ENCODE results near the gene MYO9A.
"Not testable (repeated sequence)": the region's sequence is repeated elsewhere in the genome, so short reads cannot be mapped to it uniquely, and the experiment has no call there.

Gene MYO9A

GRCh38 chr15:72006382-72006781, 111.6 kb downstream of the MYO9A start:
- Histone ChIP-seq H3K9ac (ENCODE audit: low read length) (no peak overlapping the region), H3K36me3 (ENCODE audit: control insufficient read depth, insufficient read depth, low read length) (no peaks in the 10 kb centered on the region), H3K4me1 (ENCODE audit: control insufficient read depth, insufficient read depth, low read length) (no peaks in the 10 kb centered on the region), H3K27ac (ENCODE audit: low read depth, low read length) (no peak overlapping the region), H3K27me3 (ENCODE audit: control insufficient read depth, insufficient read depth, low read length) (no peaks in the 10 kb centered on the region), H3K4me3 (ENCODE audit: low read length) (no peak overlapping the region)

DNA sequence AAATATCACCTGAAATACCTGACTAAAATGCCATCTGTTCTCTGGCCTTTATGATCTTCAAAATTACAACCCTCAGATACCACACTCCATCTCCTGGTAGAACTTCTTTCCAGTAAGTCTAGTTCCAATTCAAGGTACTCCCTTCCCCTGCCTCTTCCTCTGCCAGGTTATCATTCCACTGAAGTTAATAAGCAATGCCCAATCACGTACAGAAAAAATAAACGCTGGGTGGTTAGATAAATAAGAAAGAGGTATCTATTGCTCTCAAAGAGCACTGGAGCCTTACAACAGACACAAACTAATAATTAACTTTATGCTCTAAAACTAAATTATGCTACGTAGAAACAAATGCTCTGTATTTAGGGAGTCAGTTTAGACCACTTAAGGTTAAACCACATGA, 112.5 kb downstream of the MYO9A start:
- Histone ChIP-seq H3K9ac (ENCODE audit: low read length) (no peak overlapping the region), H3K4me3 (ENCODE audit: low read length) (no peak overlapping the region), H3K4me1 (ENCODE audit: control insufficient read depth, insufficient read depth, low read length) (no peaks in the 10 kb centered on the region), H3K27me3 (ENCODE audit: control insufficient read depth, insufficient read depth, low read length) (no peaks in the 10 kb centered on the region), H3K27ac (ENCODE audit: low read depth, low read length) (no peak overlapping the region), H3K36me3 (ENCODE audit: control insufficient read depth, insufficient read depth, low read length) (no peaks in the 10 kb centered on the region)

- no peaks in the 10 kb centered on the region for H3K27me3 ChIP-seq (ENCODE audit: control insufficient read depth, insufficient read depth, low read length)
- no peak overlapping the region for H3K27ac ChIP-seq (ENCODE audit: low read depth, low read length)
- no peaks in the 10 kb centered on the region for H3K36me3 ChIP-seq (ENCODE audit: control insufficient read depth, insufficient read depth, low read length)
- H3K9ac ChIP-seq (ENCODE audit: low read length), result no peak overlapping the region
- no peaks in the 10 kb centered on the region for H3K4me1 ChIP-seq (ENCODE audit: control insufficient read depth, insufficient read depth, low read length)
- H3K4me3 ChIP-seq (ENCODE audit: low read length), result no peak overlapping the region
These were observed 118.1 kb downstream of the MYO9A start for GRCh38 chr15:71999807-72000206.

DNA sequence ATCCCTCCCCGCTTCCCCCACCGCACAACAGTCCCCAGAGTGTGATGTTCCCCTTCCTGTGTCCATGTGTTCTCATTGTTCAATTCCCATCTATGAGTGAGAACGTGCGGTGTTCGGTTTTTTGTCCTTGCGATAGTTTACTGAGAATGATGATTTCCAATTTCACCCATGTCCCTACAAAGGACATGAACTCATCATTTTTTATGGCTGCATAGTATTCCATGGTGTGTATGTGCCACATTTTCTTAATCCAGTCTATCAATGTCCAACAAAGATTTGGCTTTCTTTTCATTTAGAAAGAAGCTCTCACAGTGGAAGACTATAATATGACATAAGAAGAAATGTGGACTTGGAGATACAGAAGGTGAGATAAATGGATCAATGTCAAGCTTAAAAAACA, 119.2 kb downstream of the MYO9A start:
- not testable (repeated sequence) for H3K4me1 ChIP-seq (ENCODE audit: control insufficient read depth, insufficient read depth, low read length); H3K4me3 ChIP-seq (ENCODE audit: low read length); H3K27ac ChIP-seq (ENCODE audit: low read depth, low read length); H3K27me3 ChIP-seq (ENCODE audit: control insufficient read depth, insufficient read depth, low read length); H3K36me3 ChIP-seq (ENCODE audit: control insufficient read depth, insufficient read depth, low read length); H3K9ac ChIP-seq (ENCODE audit: low read length)

GRCh38 chr15:71997691-71998090, 120.3 kb downstream of the MYO9A start:
- no peak overlapping the region for H3K4me3 ChIP-seq (ENCODE audit: low read length)
- H3K4me1 ChIP-seq (ENCODE audit: control insufficient read depth, insufficient read depth, low read length), result no peaks in the 10 kb centered on the region
- H3K27ac ChIP-seq (ENCODE audit: low read depth, low read length), result no peak overlapping the region
- no peak overlapping the region for H3K9ac ChIP-seq (ENCODE audit: low read length)
- H3K27me3 ChIP-seq (ENCODE audit: control insufficient read depth, insufficient read depth, low read length), result no peaks in the 10 kb centered on the region
- H3K36me3 ChIP-seq (ENCODE audit: control insufficient read depth, insufficient read depth, low read length), result no peaks in the 10 kb centered on the region

DNA sequence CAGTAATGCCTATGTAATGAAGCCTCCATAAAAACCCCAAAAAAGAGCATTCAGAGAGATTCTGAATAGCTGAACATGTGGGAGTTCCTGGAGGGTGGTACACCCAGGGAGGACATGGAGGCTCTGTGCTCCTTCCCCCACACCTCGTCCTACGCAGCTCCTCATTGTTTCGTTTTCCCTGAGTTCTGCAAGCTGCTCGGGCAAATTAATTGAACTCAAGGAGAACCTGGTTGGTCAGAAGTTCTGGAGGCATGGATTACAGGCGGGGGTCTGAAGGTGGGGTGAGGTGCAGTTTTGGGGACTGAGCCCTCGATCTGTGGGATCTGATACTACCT, 142.2 kb downstream of the MYO9A start:
- Histone ChIP-seq H3K27me3 (ENCODE audit: control insufficient read depth, insufficient read depth, low read length) (no peaks in the 10 kb centered on the region), H3K9ac (ENCODE audit: low read length) (no peak overlapping the region), H3K4me1 (ENCODE audit: control insufficient read depth, insufficient read depth, low read length) (no peaks in the 10 kb centered on the region), H3K4me3 (ENCODE audit: low read length) (no peak overlapping the region), H3K36me3 (ENCODE audit: control insufficient read depth, insufficient read depth, low read length) (no peaks in the 10 kb centered on the region), H3K27ac (ENCODE audit: low read depth, low read length) (no peak overlapping the region)

- H3K4me3 ChIP-seq (ENCODE audit: low read length), result no peak overlapping the region
- H3K9ac ChIP-seq (ENCODE audit: low read length), result no peak overlapping the region
- no peaks in the 10 kb centered on the region for H3K4me1 ChIP-seq (ENCODE audit: control insufficient read depth, insufficient read depth, low read length)
- no peaks in the 10 kb centered on the region for H3K27me3 ChIP-seq (ENCODE audit: control insufficient read depth, insufficient read depth, low read length)
- no peak overlapping the region for H3K27ac ChIP-seq (ENCODE audit: low read depth, low read length)
- no peaks in the 10 kb centered on the region for H3K36me3 ChIP-seq (ENCODE audit: control insufficient read depth, insufficient read depth, low read length)
These were observed 143.7 kb downstream of the MYO9A start for GRCh38 chr15:71974211-71974610.

DNA sequence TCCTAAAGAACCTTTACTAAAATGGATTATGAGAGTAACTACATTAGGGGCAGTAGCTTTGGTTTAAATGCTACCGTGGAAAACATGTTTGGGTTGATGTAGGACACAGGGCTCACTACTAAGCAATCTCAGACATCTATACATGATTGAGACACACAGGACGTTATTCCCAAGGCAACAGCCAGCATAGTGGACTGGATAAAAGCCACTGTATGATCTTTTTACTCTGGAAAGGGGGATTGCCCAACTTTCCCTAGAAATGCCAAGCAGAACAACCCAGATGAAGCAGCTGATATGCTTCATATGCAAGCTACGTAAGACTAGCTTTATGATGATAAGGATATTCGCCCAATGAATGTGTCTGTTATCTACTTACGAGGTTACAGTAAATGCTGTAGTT, 144.6 kb downstream of the MYO9A start:
- Histone ChIP-seq H3K27me3 (ENCODE audit: control insufficient read depth, insufficient read depth, low read length) (no peaks in the 10 kb centered on the region), H3K9ac (ENCODE audit: low read length) (no peak overlapping the region), H3K4me3 (ENCODE audit: low read length) (no peak overlapping the region), H3K36me3 (ENCODE audit: control insufficient read depth, insufficient read depth, low read length) (no peaks in the 10 kb centered on the region), H3K27ac (ENCODE audit: low read depth, low read length) (no peak overlapping the region), H3K4me1 (ENCODE audit: control insufficient read depth, insufficient read depth, low read length) (no peaks in the 10 kb centered on the region)

- Histone ChIP-seq H3K36me3 (ENCODE audit: control insufficient read depth, insufficient read depth, low read length) (no peaks in the 10 kb centered on the region), H3K4me3 (ENCODE audit: low read length) (no peak overlapping the region), H3K4me1 (ENCODE audit: control insufficient read depth, insufficient read depth, low read length) (no peaks in the 10 kb centered on the region), H3K9ac (ENCODE audit: low read length) (no peak overlapping the region), H3K27me3 (ENCODE audit: control insufficient read depth, insufficient read depth, low read length) (no peaks in the 10 kb centered on the region), H3K27ac (ENCODE audit: low read depth, low read length) (no peak overlapping the region)
These were observed 146.0 kb downstream of the MYO9A start for GRCh38 chr15:71971905-71972304.

DNA sequence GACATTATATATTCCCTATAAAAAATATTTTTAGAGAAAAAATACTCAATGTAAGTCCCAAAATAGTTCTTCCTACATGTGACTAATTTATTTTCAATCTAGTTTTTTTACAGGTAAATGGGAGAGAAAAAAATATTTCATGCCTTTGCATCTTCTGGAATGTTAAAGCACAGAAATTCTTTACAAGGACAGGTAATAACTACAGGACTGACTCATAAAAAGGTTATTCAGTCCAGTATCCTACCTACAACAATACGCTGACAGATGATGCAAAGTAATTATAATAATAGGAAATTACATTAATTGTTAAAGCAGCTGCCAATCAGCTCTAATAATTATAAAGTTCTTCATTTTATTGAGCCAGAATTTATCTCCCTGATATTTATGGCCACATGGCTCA, 147.5 kb downstream of the MYO9A start:
- no peaks in the 10 kb centered on the region for H3K27me3 ChIP-seq (ENCODE audit: control insufficient read depth, insufficient read depth, low read length)
- H3K27ac ChIP-seq (ENCODE audit: low read depth, low read length), result no peak overlapping the region
- H3K4me3 ChIP-seq (ENCODE audit: low read length), result no peak overlapping the region
- no peaks in the 10 kb centered on the region for H3K36me3 ChIP-seq (ENCODE audit: control insufficient read depth, insufficient read depth, low read length)
- H3K4me1 ChIP-seq (ENCODE audit: control insufficient read depth, insufficient read depth, low read length), result no peaks in the 10 kb centered on the region
- H3K9ac ChIP-seq (ENCODE audit: low read length), result no peak overlapping the region

- no peaks in the 10 kb centered on the region for H3K36me3 ChIP-seq (ENCODE audit: control insufficient read depth, insufficient read depth, low read length)
- no peaks in the 10 kb centered on the region for H3K27me3 ChIP-seq (ENCODE audit: control insufficient read depth, insufficient read depth, low read length)
- H3K4me1 ChIP-seq (ENCODE audit: control insufficient read depth, insufficient read depth, low read length), result no peaks in the 10 kb centered on the region
- no peak overlapping the region for H3K9ac ChIP-seq (ENCODE audit: low read length)
- no peak overlapping the region for H3K4me3 ChIP-seq (ENCODE audit: low read length)
- H3K27ac ChIP-seq (ENCODE audit: low read depth, low read length), result no peak overlapping the region
These were observed 155.4 kb downstream of the MYO9A start for GRCh38 chr15:71962537-71962936.

- no peaks in the 10 kb centered on the region for H3K36me3 ChIP-seq (ENCODE audit: control insufficient read depth, insufficient read depth, low read length)
These were observed 160.9 kb downstream of the MYO9A start for GRCh38 chr15:71957026-71957425.

GRCh38 chr15:71951134-71951533, 166.8 kb downstream of the MYO9A start:
- no peaks in the 10 kb centered on the region for H3K4me1 ChIP-seq (ENCODE audit: control insufficient read depth, insufficient read depth, low read length)
- H3K9ac ChIP-seq (ENCODE audit: low read length), result no peak overlapping the region
- H3K27me3 ChIP-seq (ENCODE audit: control insufficient read depth, insufficient read depth, low read length), result no peaks in the 10 kb centered on the region
- H3K4me3 ChIP-seq (ENCODE audit: low read length), result no peak overlapping the region
- no peak overlapping the region for H3K27ac ChIP-seq (ENCODE audit: low read depth, low read length)
- peaks cover 2% of the 10 kb centered on the region for H3K36me3 ChIP-seq (ENCODE audit: control insufficient read depth, insufficient read depth, low read length)

More at GRCh38 chr15:71957026-71957425, 160.9 kb downstream of the MYO9A start:
- no peaks in the 10 kb centered on the region for H3K27me3 ChIP-seq (ENCODE audit: control insufficient read depth, insufficient read depth, low read length)
- H3K27ac ChIP-seq (ENCODE audit: low read depth, low read length), result no peak overlapping the region
- no peak overlapping the region for H3K9ac ChIP-seq (ENCODE audit: low read length)
- no peaks in the 10 kb centered on the region for H3K4me1 ChIP-seq (ENCODE audit: control insufficient read depth, insufficient read depth, low read length)
- no peak overlapping the region for H3K4me3 ChIP-seq (ENCODE audit: low read length)

DNA sequence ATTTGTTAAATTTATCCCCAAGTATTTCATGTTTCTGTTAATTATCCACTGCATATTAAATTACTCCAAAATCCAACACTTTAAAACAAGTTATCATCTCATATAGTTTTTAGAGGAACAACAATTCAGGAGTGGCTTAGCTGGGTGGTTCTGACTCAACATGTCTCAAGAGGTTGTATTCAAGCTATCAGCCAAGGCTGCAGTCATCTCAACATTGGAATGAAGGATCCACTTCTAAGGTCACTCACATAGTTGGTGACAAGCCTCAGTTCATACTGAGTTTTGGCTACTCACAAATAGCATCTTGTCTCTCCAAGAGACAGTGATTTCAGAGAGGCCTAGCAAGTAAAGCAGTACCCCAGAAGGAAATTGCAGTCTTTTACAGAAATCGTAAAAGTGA, 172.9 kb downstream of the MYO9A start:
- Histone ChIP-seq H3K9ac (ENCODE audit: low read length) (no peak overlapping the region), H3K4me1 (ENCODE audit: control insufficient read depth, insufficient read depth, low read length) (no peaks in the 10 kb centered on the region), H3K36me3 (ENCODE audit: control insufficient read depth, insufficient read depth, low read length) (no peaks in the 10 kb centered on the region), H3K27ac (ENCODE audit: low read depth, low read length) (no peak overlapping the region), H3K4me3 (ENCODE audit: low read length) (no peak overlapping the region), H3K27me3 (ENCODE audit: control insufficient read depth, insufficient read depth, low read length) (no peaks in the 10 kb centered on the region)
